PC-3 (cell line): ENCODE results near the gene GMEB2. TPM values are rescaled to one million over a fixed set of nuclear protein-coding genes. Genes with fewer than 3 reads are reported as not detected.
"Not testable (repeated sequence)": the region's sequence is repeated elsewhere in the genome, so short reads cannot be mapped to it uniquely, and the experiment has no call there.

Experiments used
- ATAC-seq: fragments of 200-7000 bp; cut with Tn5 transposase; 2 replicates; pipeline ENCODE4 v1.9.1; 2020; ENCODE audit warnings: mild to moderate bottlenecking, moderate library complexity
- BruUV-seq: library from RNA; stranded (reverse); fragments of 400-500 nt; replicated peaks from 2 replicates; lab custom pipeline; 2021; lab: Mats Ljungman, UMichigan
- CTCF ChIA-PET: fragments of 300-600 bp; sonication (Branson Sonifier 250); formaldehyde crosslinking; loops from one replicate; lab custom pipeline; 2022; ENCODE audit warnings: antibody characterized with exemption; lab: Charles Lee
- POLR2A ChIA-PET: fragments of 300-600 bp; sonication (Branson Sonifier 250); formaldehyde crosslinking; loops from one replicate; lab custom pipeline; 2022; ENCODE audit warnings: antibody characterized with exemption; ENCODE audit not compliant: unreplicated experiment; lab: Charles Lee
- DNase-seq: peaks from one replicate; pipeline ENCODE4 v3.0.0-alpha.2; 2015
- H2AFZ ChIP-seq: fragments of 300-600 bp; sonication (generic); 2 replicates; pipeline ENCODE4 v1.6.0; 2016; ENCODE audit warnings: antibody characterized with exemption, low read length
- H3F3A ChIP-seq: fragments of 300-600 bp; sonication (generic); one replicate; pipeline ENCODE4 v1.6.0; 2017; ENCODE audit warnings: antibody characterized with exemption, low read length, control low read depth, mild to moderate bottlenecking; ENCODE audit not compliant: unreplicated experiment
- H3K27ac ChIP-seq: fragments of 300-600 bp; sonication (generic); 2 replicates; pipeline ENCODE4 v1.5.1; 2016; ENCODE audit warnings: mild to moderate bottlenecking, low read length
- H3K27me3 ChIP-seq: fragments of 300-600 bp; sonication (generic); 2 replicates; pipeline ENCODE4 v1.6.1; 2016; ENCODE audit warnings: low read length, mixed read lengths
- H3K36me3 ChIP-seq: fragments of 300-600 bp; sonication (generic); 2 replicates; pipeline ENCODE4 v1.6.1; 2016; ENCODE audit warnings: low read depth, mixed run types, low read length, mixed read lengths
- H3K4me1 ChIP-seq: fragments of 300-600 bp; sonication (generic); 2 replicates; pipeline ENCODE4 v1.5.1; 2016; ENCODE audit warnings: low read length; ENCODE audit not compliant: insufficient read depth
- H3K4me2 ChIP-seq: fragments of 300-600 bp; sonication (generic); 2 replicates; pipeline ENCODE4 v1.6.0; 2016; ENCODE audit warnings: low read length
- H3K4me3 ChIP-seq: fragments of 300-600 bp; sonication (generic); 2 replicates; pipeline ENCODE4 v1.5.1; 2016; ENCODE audit warnings: mild to moderate bottlenecking, low read length, mixed read lengths
- H3K79me2 ChIP-seq: fragments of 300-600 bp; sonication (generic); 2 replicates; pipeline ENCODE4 v1.6.1; 2017; ENCODE audit warnings: low read length, mixed read lengths
- H3K9ac ChIP-seq: fragments of 300-600 bp; sonication (generic); 2 replicates; pipeline ENCODE4 v1.6.0; 2016; ENCODE audit warnings: mild to moderate bottlenecking, low read length
- H3K9me2 ChIP-seq: fragments of 300-600 bp; sonication (generic); replicated peaks from 2 replicates; pipeline ENCODE4 v1.6.1; 2016; ENCODE audit warnings: mixed run types, low read length, mixed read lengths
- H3K9me3 ChIP-seq: fragments of 300-600 bp; sonication (generic); 2 replicates; pipeline ENCODE4 v1.6.1; 2016; ENCODE audit warnings: low read length, mixed read lengths
- H4K20me1 ChIP-seq: fragments of 300-600 bp; sonication (generic); 2 replicates; pipeline ENCODE4 v1.6.1; 2016; ENCODE audit warnings: low read length, mixed read lengths
- CTCF ChIP-seq: fragments of 300-600 bp; sonication (generic); conservative IDR thresholded peaks from 2 replicates; pipeline ENCODE4 v1.5.1; 2017; ENCODE audit warnings: antibody characterized with exemption, low read depth, mild to moderate bottlenecking, low read length
- EZH2 ChIP-seq: fragments of 300-600 bp; sonication (generic); IDR thresholded peaks from one replicate; pipeline ENCODE4 v1.6.1; 2017; ENCODE audit warnings: antibody characterized with exemption, mild to moderate bottlenecking, low read length; ENCODE audit not compliant: unreplicated experiment
- EZH2phosphoT487 ChIP-seq: fragments of 300-600 bp; sonication (generic); IDR thresholded peaks from 2 replicates; pipeline ENCODE4 v1.6.1; 2018; ENCODE audit warnings: mild to moderate bottlenecking, antibody characterized with exemption, low read length, borderline replicate concordance
- intact Hi-C: fragments of 100-400 bp; cut with micrococcal nuclease; formaldehyde crosslinking; loops from 2 replicates; pipeline ENCODE4 v1.9.0; 2023
- total RNA-seq: library from RNA; depleted of rRNA; stranded (reverse); fragments of >200 nt; gene quantifications from 2 replicates; pipeline ENCODE4 v1.2.3, GENCODE V29; 2014

GMEB2 gene
- total RNA-seq, 1 experiment from 2014 or later, result 13.7 TPM

GRCh38 chr20:63610581-63611435 is 16.1 kb downstream of the GMEB2 start:
- Histone ChIP-seq H3K4me3 (no peak overlapping the region), H3K79me2 (0 out of 2 replicates have a peak, but pooled peaks cover 4% of the 10 kb centered on the region), H2AFZ (no peak overlapping the region), H3K4me1 (no peaks in the 10 kb centered on the region), H3K9me3 (no peaks in the 10 kb centered on the region), H3K27me3 (no peaks in the 10 kb centered on the region), H3K9ac (no peak overlapping the region), H3K36me3 (peaks cover 8% of the 10 kb centered on the region), H4K20me1 (no peaks in the 10 kb centered on the region), H3F3A (no peaks in the 10 kb centered on the region), H3K4me2 (no peak overlapping the region), H3K27ac (no peak overlapping the region), H3K9me2 (no peaks in the 10 kb centered on the region)
- CTCF ChIA-PET, result no interaction called here
- no peak for DNase-seq
- intact Hi-C loops, result no loop called here
- BruUV-seq, result no TSS peak
- POLR2A ChIA-PET, result no interaction called here
- no peak for TF ChIP-seq EZH2phosphoT487
- no peak for TF ChIP-seq CTCF
- TF ChIP-seq EZH2, result no peak
- ATAC-seq, result no peak

- no peaks in the 10 kb centered on the region for H3K4me1 ChIP-seq
- 0 out of 2 replicates have a peak, but pooled peaks cover 4% of the 10 kb centered on the region for H3K79me2 ChIP-seq
- no peaks in the 10 kb centered on the region for H4K20me1 ChIP-seq
- no peak for TF ChIP-seq EZH2
- no peak for TF ChIP-seq EZH2phosphoT487
- TF ChIP-seq CTCF, result no peak
- H3K9me2 ChIP-seq, result no peaks in the 10 kb centered on the region
- no peaks in the 10 kb centered on the region for H3K9me3 ChIP-seq
- H3K27me3 ChIP-seq, result no peaks in the 10 kb centered on the region
- no peak overlapping the region for H3K4me2 ChIP-seq
- no peaks in the 10 kb centered on the region for H3F3A ChIP-seq
- H2AFZ ChIP-seq, result no peak overlapping the region
- no peak overlapping the region for H3K9ac ChIP-seq
- BruUV-seq, result no TSS peak
- ChIA-PET CTCF (no interaction called here), POLR2A (no interaction called here)
- H3K27ac ChIP-seq, result no peak overlapping the region
- H3K4me3 ChIP-seq, result no peak overlapping the region
- ATAC-seq, result no peak
- H3K36me3 ChIP-seq, result peaks cover 8% of the 10 kb centered on the region; the same call in 1 of the 2 replicates
- DNase-seq, result no peak
- intact Hi-C loops, result no loop called here
Measured at GRCh38 chr20:63606686-63607085, 20.2 kb downstream of the GMEB2 start.

- Histone ChIP-seq H3K9me3 (no peaks in the 10 kb centered on the region), H3K9me2 (no peaks in the 10 kb centered on the region), H2AFZ (no peak overlapping the region), H3K4me1 (no peaks in the 10 kb centered on the region; the same call in 1 of the 2 replicates), H3K79me2 (0 out of 2 replicates have a peak, but pooled peaks cover 4% of the 10 kb centered on the region), H3K27me3 (no peaks in the 10 kb centered on the region), H3K9ac (no peak overlapping the region), H3K27ac (no peak overlapping the region), H4K20me1 (no peaks in the 10 kb centered on the region), H3K36me3 (peaks cover 18% of the 10 kb centered on the region; the same call in 1 of the 2 replicates), H3F3A (no peaks in the 10 kb centered on the region), H3K4me2 (no peak overlapping the region), H3K4me3 (no peak overlapping the region)
- TF ChIP-seq EZH2phosphoT487 (no peak), EZH2 (no peak), CTCF (no peak)
- no TSS peak for BruUV-seq
- intact Hi-C loops, result no loop called here
- DNase-seq, result no peak
- ATAC-seq, result no peak
- ChIA-PET CTCF (no interaction called here), POLR2A (no interaction called here)
Measured at GRCh38 chr20:63602321-63602720, 24.6 kb downstream of the GMEB2 start.

- H4K20me1 ChIP-seq, ATAC-seq, H3K9me2 ChIP-seq, H3K4me1 ChIP-seq, H2AFZ ChIP-seq, H3K27ac ChIP-seq, H3K79me2 ChIP-seq, H3F3A ChIP-seq, POLR2A ChIA-PET, DNase-seq, H3K4me3 ChIP-seq, intact Hi-C loops, H3K9ac ChIP-seq, BruUV-seq, H3K9me3 ChIP-seq, CTCF ChIA-PET, H3K4me2 ChIP-seq, H3K27me3 ChIP-seq: not testable (repeated sequence)
- H3K36me3 ChIP-seq, result peaks cover 18% of the 10 kb centered on the region; the same call in 1 of the 2 replicates
Measured at GRCh38 chr20:63601679-63602078, 25.2 kb downstream of the GMEB2 start.
